ENCODE data around the gene CUBN. TPM values are rescaled to one million over a fixed set of nuclear protein-coding genes. Genes with fewer than 3 reads are reported as not detected.

The CUBN gene
- total RNA-seq, 1 donor from 2014 or later, result 2.7 TPM

DNA sequence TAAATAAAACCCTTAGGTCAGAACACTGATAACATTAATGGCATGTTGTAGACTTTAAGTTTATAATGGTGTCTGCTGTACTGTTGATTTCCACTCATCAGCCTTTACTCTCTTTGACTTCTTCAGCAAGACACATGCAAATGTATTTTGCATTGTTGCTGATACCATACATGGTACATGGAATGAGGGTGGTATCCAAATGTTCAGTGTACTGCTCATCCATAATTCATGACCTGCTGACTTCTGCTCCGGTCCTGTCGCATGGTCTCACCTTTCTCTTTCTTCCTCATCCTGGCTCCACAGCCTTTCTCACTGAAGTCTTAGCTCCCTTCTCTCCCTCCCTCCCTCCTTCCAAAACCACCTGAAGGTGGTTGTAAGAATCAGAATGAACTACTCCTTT is 4.7 kb upstream of the CUBN start:
- H3K9me3 ChIP-seq (ENCODE audit: insufficient read depth, low read depth, low read length), result no peaks in the 10 kb centered on the region
- Mint-ChIP-seq H3K9me3 (ENCODE audit: unreplicated experiment) (no peaks in the 10 kb centered on the region), H3K4me3 (ENCODE audit: unreplicated experiment) (no peak overlapping the region), H3K4me1 (ENCODE audit: low read depth, unreplicated experiment) (no peaks in the 10 kb centered on the region), H3K27ac (ENCODE audit: unreplicated experiment) (no peak overlapping the region), H3K27me3 (ENCODE audit: low read depth, unreplicated experiment) (no peaks in the 10 kb centered on the region), H3K36me3 (ENCODE audit: low read depth, unreplicated experiment) (no peaks in the 10 kb centered on the region)
- H3K36me3 ChIP-seq (ENCODE audit: insufficient read depth, low read length), result no peaks in the 10 kb centered on the region
- no peak for DNase-seq (ENCODE audit: low read depth)
- no peak overlapping the region for H2AFZ ChIP-seq (ENCODE audit: low read depth, low read length)
- H3K9ac ChIP-seq (ENCODE audit: low read length), result no peak overlapping the region
- no peaks in the 10 kb centered on the region for H3K4me1 ChIP-seq (ENCODE audit: insufficient read depth, low read length)
- no peak overlapping the region for H3K4me3 ChIP-seq (ENCODE audit: insufficient read depth, low read depth, low read length)
- no peaks in the 10 kb centered on the region for H4K20me1 ChIP-seq (ENCODE audit: insufficient read depth, low read length)
- TF ChIP-seq, protein P1, sequence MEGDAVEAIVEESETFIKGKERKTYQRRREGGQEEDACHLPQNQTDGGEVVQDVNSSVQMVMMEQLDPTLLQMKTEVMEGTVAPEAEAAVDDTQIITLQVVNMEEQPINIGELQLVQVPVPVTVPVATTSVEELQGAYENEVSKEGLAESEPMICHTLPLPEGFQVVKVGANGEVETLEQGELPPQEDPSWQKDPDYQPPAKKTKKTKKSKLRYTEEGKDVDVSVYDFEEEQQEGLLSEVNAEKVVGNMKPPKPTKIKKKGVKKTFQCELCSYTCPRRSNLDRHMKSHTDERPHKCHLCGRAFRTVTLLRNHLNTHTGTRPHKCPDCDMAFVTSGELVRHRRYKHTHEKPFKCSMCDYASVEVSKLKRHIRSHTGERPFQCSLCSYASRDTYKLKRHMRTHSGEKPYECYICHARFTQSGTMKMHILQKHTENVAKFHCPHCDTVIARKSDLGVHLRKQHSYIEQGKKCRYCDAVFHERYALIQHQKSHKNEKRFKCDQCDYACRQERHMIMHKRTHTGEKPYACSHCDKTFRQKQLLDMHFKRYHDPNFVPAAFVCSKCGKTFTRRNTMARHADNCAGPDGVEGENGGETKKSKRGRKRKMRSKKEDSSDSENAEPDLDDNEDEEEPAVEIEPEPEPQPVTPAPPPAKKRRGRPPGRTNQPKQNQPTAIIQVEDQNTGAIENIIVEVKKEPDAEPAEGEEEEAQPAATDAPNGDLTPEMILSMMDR (IDR thresholded peaks at IDR 0.05; ENCODE audit: insufficient read depth, low read depth, low read length), result no peak
- TF ChIP-seq EZH2 (IDR thresholded peaks at IDR 0.05; ENCODE audit: insufficient read depth, low read length), result no peak
- no peak for FAIRE-seq
- no peak overlapping the region for H3K4me2 ChIP-seq (ENCODE audit: low read length)
- no peak overlapping the region for H3K27ac ChIP-seq (ENCODE audit: low read depth, low read length)
- H3K79me2 ChIP-seq (ENCODE audit: insufficient read depth, low read length), result no peaks in the 10 kb centered on the region
- H3K27me3 ChIP-seq (ENCODE audit: insufficient read depth, low read length), result no peaks in the 10 kb centered on the region

DNA sequence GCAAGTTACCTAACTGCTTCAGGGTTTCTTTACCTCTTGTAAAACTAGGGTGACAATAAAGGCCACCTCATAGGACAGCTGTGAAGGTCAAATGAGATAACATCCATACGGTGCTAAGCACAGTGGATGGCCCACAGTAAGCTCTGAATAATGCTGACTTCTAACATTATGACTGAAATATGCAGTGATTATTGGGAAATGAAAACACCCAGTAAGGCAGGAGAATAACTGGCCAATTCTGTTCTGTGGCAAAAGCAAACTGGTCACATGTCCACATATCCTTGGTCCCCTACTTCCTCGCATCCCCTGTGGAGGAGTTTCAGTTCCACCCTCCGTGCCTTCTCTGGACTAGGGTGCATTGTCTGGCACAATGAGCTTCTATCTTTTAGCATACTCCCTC is 1.4 kb downstream of the CUBN start:
- FAIRE-seq (no peak), DNase-seq (ENCODE audit: low read depth) (no peak)
- Histone ChIP-seq H3K27ac (ENCODE audit: low read depth, low read length) (no peak overlapping the region), H3K9me3 (ENCODE audit: insufficient read depth, low read depth, low read length) (no peaks in the 10 kb centered on the region), H3K79me2 (ENCODE audit: insufficient read depth, low read length) (no peaks in the 10 kb centered on the region), H3K36me3 (ENCODE audit: insufficient read depth, low read length) (no peaks in the 10 kb centered on the region), H4K20me1 (ENCODE audit: insufficient read depth, low read length) (no peaks in the 10 kb centered on the region), H3K4me2 (ENCODE audit: low read length) (no peak overlapping the region), H3K9ac (ENCODE audit: low read length) (no peak overlapping the region), H2AFZ (ENCODE audit: low read depth, low read length) (no peak overlapping the region), H3K27me3 (ENCODE audit: insufficient read depth, low read length) (no peaks in the 10 kb centered on the region), H3K4me1 (ENCODE audit: insufficient read depth, low read length) (peaks cover 8% of the 10 kb centered on the region), H3K4me3 (ENCODE audit: insufficient read depth, low read depth, low read length) (no peak overlapping the region)
- Mint-ChIP-seq H3K36me3 (ENCODE audit: low read depth, unreplicated experiment) (no peaks in the 10 kb centered on the region), H3K27me3 (ENCODE audit: low read depth, unreplicated experiment) (no peaks in the 10 kb centered on the region), H3K27ac (ENCODE audit: unreplicated experiment) (no peak overlapping the region), H3K4me1 (ENCODE audit: low read depth, unreplicated experiment) (peaks cover 14% of the 10 kb centered on the region), H3K4me3 (ENCODE audit: unreplicated experiment) (no peak overlapping the region), H3K9me3 (ENCODE audit: unreplicated experiment) (no peaks in the 10 kb centered on the region)
- no peak for TF ChIP-seq EZH2 (IDR thresholded peaks at IDR 0.05; ENCODE audit: insufficient read depth, low read length)
- TF ChIP-seq, protein P1 (IDR thresholded peaks at IDR 0.05; ENCODE audit: insufficient read depth, low read depth, low read length), result no peak

DNA sequence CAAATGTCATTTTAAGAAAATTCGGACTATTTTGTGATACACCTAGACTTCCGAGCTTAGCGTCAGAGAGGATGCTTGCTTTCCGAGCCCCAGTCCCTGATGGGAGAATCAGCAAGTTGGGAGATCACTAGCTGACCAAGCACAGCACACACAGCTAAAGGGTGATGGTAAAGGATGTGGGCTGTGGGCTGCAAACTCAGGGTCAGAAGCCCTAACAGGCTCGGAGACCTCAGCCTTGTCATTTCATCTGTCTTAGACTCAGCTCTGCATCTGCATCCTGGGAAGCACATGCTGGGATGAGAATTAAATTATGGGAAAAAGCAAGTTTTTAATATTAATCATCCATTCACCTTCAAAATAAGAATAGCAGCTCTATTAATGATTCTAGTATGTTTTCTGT is 3.3 kb downstream of the CUBN start:
- Histone ChIP-seq H2AFZ (ENCODE audit: low read depth, low read length) (no peak overlapping the region), H3K36me3 (ENCODE audit: insufficient read depth, low read length) (no peaks in the 10 kb centered on the region), H3K27ac (ENCODE audit: low read depth, low read length) (no peak overlapping the region), H3K4me1 (ENCODE audit: insufficient read depth, low read length) (peaks cover 14% of the 10 kb centered on the region), H4K20me1 (ENCODE audit: insufficient read depth, low read length) (no peaks in the 10 kb centered on the region), H3K4me2 (ENCODE audit: low read length) (no peak overlapping the region), H3K9me3 (ENCODE audit: insufficient read depth, low read depth, low read length) (no peaks in the 10 kb centered on the region), H3K4me3 (ENCODE audit: insufficient read depth, low read depth, low read length) (no peak overlapping the region), H3K27me3 (ENCODE audit: insufficient read depth, low read length) (no peaks in the 10 kb centered on the region), H3K9ac (ENCODE audit: low read length) (no peak overlapping the region), H3K79me2 (ENCODE audit: insufficient read depth, low read length) (no peaks in the 10 kb centered on the region)
- Mint-ChIP-seq H3K9me3 (ENCODE audit: unreplicated experiment) (no peaks in the 10 kb centered on the region), H3K4me3 (ENCODE audit: unreplicated experiment) (no peak overlapping the region), H3K4me1 (ENCODE audit: low read depth, unreplicated experiment) (peaks cover 27% of the 10 kb centered on the region), H3K36me3 (ENCODE audit: low read depth, unreplicated experiment) (no peaks in the 10 kb centered on the region), H3K27ac (ENCODE audit: unreplicated experiment) (no peak overlapping the region), H3K27me3 (ENCODE audit: low read depth, unreplicated experiment) (no peaks in the 10 kb centered on the region)
- no peak for TF ChIP-seq EZH2 (IDR thresholded peaks at IDR 0.05; ENCODE audit: insufficient read depth, low read length)
- TF ChIP-seq, protein P1 (IDR thresholded peaks at IDR 0.05; ENCODE audit: insufficient read depth, low read depth, low read length), result no peak
- DNase-seq (ENCODE audit: low read depth), result no peak
- no peak for FAIRE-seq

Measured in astrocyte (in vitro differentiated cells and primary cell).